HEK293 (cell line): Measurements from ENCODE around the gene SLC37A4.

Source experiments
- ZNF701 ChIP-seq: fragments of 450-650 bp; formaldehyde crosslinking; IDR thresholded peaks from 2 replicates; pipeline ENCODE4 v1.5.1; 2016; ENCODE audit warnings: missing biosample characterization, missing genetic modification characterization
- TF ChIP-seq, protein P1 (sequence below): fragments of 450-650 bp; formaldehyde crosslinking; IDR thresholded peaks from 2 replicates; pipeline ENCODE4 v1.5.1; 2016; ENCODE audit warnings: missing biosample characterization, missing genetic modification characterization
- TF ChIP-seq, protein P2 (sequence below): fragments of 450-650 bp; formaldehyde crosslinking; IDR thresholded peaks from 2 replicates; pipeline ENCODE4 v1.5.1; 2016; ENCODE audit warnings: missing biosample characterization, missing genetic modification characterization
- TF ChIP-seq, protein P3 (sequence below): fragments of 450-650 bp; formaldehyde crosslinking; IDR thresholded peaks from 2 replicates; pipeline ENCODE4 v1.5.1; 2016; ENCODE audit warnings: missing biosample characterization, missing genetic modification characterization

DNA sequence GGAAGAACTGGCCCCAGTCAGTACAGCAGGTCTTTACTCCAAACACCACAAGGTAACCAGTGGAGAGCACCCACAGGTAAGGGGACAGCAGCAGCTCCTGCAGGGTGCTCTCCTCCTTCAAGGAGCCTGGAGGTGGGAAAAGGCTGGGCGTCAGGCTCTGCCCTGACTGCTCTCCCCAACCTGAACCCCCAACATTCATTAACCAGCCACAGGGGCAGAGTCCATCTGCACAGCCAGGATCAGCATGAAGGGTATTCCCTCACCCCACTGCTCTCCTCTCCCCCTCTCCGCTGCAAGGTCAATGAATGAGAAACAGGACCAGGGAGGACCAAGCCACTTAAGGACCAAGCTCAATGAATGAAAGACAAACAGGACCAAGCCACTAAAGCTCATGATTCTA lies 3.7 kb downstream of the SLC37A4 start:
- TF ChIP-seq, protein P1, sequence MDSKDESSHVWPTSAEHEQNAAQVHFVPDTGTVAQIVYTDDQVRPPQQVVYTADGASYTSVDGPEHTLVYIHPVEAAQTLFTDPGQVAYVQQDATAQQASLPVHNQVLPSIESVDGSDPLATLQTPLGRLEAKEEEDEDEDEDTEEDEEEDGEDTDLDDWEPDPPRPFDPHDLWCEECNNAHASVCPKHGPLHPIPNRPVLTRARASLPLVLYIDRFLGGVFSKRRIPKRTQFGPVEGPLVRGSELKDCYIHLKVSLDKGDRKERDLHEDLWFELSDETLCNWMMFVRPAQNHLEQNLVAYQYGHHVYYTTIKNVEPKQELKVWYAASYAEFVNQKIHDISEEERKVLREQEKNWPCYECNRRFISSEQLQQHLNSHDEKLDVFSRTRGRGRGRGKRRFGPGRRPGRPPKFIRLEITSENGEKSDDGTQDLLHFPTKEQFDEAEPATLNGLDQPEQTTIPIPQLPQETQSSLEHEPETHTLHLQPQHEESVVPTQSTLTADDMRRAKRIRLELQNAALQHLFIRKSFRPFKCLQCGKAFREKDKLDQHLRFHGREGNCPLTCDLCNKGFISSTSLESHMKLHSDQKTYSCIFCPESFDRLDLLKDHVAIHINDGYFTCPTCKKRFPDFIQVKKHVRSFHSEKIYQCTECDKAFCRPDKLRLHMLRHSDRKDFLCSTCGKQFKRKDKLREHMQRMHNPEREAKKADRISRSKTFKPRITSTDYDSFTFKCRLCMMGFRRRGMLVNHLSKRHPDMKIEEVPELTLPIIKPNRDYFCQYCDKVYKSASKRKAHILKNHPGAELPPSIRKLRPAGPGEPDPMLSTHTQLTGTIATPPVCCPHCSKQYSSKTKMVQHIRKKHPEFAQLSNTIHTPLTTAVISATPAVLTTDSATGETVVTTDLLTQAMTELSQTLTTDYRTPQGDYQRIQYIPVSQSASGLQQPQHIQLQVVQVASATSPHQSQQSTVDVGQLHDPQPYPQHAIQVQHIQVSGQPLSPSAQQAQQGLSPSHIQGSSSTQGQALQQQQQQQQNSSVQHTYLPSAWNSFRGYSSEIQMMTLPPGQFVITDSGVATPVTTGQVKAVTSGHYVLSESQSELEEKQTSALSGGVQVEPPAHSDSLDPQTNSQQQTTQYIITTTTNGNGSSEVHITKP (tag by site-specific recombination): no peak
- TF ChIP-seq ZNF701: no peak
- TF ChIP-seq, protein P2, sequence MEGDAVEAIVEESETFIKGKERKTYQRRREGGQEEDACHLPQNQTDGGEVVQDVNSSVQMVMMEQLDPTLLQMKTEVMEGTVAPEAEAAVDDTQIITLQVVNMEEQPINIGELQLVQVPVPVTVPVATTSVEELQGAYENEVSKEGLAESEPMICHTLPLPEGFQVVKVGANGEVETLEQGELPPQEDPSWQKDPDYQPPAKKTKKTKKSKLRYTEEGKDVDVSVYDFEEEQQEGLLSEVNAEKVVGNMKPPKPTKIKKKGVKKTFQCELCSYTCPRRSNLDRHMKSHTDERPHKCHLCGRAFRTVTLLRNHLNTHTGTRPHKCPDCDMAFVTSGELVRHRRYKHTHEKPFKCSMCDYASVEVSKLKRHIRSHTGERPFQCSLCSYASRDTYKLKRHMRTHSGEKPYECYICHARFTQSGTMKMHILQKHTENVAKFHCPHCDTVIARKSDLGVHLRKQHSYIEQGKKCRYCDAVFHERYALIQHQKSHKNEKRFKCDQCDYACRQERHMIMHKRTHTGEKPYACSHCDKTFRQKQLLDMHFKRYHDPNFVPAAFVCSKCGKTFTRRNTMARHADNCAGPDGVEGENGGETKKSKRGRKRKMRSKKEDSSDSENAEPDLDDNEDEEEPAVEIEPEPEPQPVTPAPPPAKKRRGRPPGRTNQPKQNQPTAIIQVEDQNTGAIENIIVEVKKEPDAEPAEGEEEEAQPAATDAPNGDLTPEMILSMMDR (tag by site-specific recombination): no peak
- TF ChIP-seq, protein P3, sequence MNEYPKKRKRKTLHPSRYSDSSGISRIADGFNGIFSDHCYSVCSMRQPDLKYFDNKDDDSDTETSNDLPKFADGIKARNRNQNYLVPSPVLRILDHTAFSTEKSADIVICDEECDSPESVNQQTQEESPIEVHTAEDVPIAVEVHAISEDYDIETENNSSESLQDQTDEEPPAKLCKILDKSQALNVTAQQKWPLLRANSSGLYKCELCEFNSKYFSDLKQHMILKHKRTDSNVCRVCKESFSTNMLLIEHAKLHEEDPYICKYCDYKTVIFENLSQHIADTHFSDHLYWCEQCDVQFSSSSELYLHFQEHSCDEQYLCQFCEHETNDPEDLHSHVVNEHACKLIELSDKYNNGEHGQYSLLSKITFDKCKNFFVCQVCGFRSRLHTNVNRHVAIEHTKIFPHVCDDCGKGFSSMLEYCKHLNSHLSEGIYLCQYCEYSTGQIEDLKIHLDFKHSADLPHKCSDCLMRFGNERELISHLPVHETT (tag by site-specific recombination): no peak
